ENCODE measurements around the gene ZNF335. TPM values are rescaled to one million over a fixed set of nuclear protein-coding genes. Genes with fewer than 3 reads are reported as not detected.

ZNF335 gene
- total and polyA plus RNA-seq, 2 of the 13 experiments (the other 11 are each of a cell fraction or from before 2014, with no cell fraction given): 9.7 to 13.7 TPM

DNA sequence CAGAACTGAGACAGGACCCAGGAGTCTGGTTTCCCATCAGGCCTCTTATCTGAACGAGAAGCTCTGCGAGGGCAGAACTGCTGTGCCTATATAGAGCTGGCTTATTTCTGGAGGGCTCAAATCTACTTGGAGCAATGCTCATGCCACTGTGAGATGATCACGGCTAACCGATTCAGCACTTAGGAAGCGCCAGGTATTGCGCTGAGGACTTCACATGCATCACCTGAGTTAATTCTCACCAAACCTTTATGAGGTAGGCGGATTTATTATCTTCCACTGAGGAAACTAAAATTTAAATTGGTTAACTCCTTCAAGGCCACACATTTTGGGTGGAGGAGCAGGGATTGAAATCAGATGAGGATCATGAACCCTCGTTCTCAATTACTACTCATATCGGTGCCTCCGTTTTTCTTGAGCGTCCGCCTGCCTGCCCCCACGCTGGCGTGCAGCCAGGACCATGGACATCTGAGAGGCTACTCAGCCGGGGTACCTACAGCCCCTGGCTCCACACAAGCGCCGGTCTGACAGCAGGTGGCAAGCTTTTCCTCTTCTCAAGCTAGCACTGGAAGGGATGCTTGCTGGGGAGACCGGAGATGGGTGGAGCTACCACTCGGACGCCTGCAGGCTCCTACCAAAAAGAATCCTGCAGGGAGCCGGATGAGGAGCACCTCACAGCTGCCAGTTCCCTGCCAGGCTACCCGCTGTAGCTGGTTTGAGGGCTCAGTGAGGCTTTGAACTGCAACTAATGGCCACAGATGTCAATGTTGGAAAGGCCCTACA lies 38.5 kb downstream of the ZNF335 start (continued):
- TF ChIP-seq, protein P1, sequence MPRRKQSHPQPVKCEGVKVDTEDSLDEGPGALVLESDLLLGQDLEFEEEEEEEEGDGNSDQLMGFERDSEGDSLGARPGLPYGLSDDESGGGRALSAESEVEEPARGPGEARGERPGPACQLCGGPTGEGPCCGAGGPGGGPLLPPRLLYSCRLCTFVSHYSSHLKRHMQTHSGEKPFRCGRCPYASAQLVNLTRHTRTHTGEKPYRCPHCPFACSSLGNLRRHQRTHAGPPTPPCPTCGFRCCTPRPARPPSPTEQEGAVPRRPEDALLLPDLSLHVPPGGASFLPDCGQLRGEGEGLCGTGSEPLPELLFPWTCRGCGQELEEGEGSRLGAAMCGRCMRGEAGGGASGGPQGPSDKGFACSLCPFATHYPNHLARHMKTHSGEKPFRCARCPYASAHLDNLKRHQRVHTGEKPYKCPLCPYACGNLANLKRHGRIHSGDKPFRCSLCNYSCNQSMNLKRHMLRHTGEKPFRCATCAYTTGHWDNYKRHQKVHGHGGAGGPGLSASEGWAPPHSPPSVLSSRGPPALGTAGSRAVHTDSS (CRISPR knock-in tag; conservative IDR thresholded peaks at IDR 0.05): no peak
- no peak for TF ChIP-seq ZNF543 (CRISPR knock-in tag; IDR thresholded peaks at IDR 0.05)
- TF ChIP-seq RAD51 (IDR thresholded peaks at IDR 0.05; ENCODE audit: borderline replicate concordance): no peak
- peak; percentile 38; the same call in 1 of the 2 replicates for TF ChIP-seq RARA (CRISPR knock-in tag; IDR thresholded peaks at IDR 0.05)
- no peak for TF ChIP-seq ZFP36 (IDR thresholded peaks at IDR 0.05; ENCODE audit: borderline replicate concordance, low read depth, low read length, partially characterized antibody)
- TF ChIP-seq SAFB2 (CRISPR knock-in tag; IDR thresholded peaks at IDR 0.05; ENCODE audit: borderline replicate concordance, low read depth): no peak
- TF ChIP-seq TBX3 (IDR thresholded peaks at IDR 0.05; ENCODE audit: borderline replicate concordance): no peak
- TF ChIP-seq ZNF136 (CRISPR knock-in tag; IDR thresholded peaks at IDR 0.05; ENCODE audit: low read depth): no peak
- TF ChIP-seq ATF1 (CRISPR knock-in tag; IDR thresholded peaks at IDR 0.05): no peak
- no peak for TF ChIP-seq ZKSCAN1 (IDR thresholded peaks at IDR 0.05; ENCODE audit: low read length)
- TF ChIP-seq, protein P2, sequence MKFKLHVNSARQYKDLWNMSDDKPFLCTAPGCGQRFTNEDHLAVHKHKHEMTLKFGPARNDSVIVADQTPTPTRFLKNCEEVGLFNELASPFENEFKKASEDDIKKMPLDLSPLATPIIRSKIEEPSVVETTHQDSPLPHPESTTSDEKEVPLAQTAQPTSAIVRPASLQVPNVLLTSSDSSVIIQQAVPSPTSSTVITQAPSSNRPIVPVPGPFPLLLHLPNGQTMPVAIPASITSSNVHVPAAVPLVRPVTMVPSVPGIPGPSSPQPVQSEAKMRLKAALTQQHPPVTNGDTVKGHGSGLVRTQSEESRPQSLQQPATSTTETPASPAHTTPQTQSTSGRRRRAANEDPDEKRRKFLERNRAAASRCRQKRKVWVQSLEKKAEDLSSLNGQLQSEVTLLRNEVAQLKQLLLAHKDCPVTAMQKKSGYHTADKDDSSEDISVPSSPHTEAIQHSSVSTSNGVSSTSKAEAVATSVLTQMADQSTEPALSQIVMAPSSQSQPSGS (CRISPR knock-in tag; IDR thresholded peaks at IDR 0.05): peak; percentile 58
- TF ChIP-seq SALL1 (CRISPR knock-in tag; IDR thresholded peaks at IDR 0.05): peak; percentile 85
- TF ChIP-seq, protein P3, sequence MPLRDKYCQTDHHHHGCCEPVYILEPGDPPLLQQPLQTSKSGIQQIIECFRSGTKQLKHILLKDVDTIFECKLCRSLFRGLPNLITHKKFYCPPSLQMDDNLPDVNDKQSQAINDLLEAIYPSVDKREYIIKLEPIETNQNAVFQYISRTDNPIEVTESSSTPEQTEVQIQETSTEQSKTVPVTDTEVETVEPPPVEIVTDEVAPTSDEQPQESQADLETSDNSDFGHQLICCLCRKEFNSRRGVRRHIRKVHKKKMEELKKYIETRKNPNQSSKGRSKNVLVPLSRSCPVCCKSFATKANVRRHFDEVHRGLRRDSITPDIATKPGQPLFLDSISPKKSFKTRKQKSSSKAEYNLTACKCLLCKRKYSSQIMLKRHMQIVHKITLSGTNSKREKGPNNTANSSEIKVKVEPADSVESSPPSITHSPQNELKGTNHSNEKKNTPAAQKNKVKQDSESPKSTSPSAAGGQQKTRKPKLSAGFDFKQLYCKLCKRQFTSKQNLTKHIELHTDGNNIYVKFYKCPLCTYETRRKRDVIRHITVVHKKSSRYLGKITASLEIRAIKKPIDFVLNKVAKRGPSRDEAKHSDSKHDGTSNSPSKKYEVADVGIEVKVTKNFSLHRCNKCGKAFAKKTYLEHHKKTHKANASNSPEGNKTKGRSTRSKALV (CRISPR knock-in tag; IDR thresholded peaks at IDR 0.05): no peak
- TF ChIP-seq, protein P4, sequence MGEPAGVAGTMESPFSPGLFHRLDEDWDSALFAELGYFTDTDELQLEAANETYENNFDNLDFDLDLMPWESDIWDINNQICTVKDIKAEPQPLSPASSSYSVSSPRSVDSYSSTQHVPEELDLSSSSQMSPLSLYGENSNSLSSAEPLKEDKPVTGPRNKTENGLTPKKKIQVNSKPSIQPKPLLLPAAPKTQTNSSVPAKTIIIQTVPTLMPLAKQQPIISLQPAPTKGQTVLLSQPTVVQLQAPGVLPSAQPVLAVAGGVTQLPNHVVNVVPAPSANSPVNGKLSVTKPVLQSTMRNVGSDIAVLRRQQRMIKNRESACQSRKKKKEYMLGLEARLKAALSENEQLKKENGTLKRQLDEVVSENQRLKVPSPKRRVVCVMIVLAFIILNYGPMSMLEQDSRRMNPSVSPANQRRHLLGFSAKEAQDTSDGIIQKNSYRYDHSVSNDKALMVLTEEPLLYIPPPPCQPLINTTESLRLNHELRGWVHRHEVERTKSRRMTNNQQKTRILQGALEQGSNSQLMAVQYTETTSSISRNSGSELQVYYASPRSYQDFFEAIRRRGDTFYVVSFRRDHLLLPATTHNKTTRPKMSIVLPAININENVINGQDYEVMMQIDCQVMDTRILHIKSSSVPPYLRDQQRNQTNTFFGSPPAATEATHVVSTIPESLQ (CRISPR knock-in tag; conservative IDR thresholded peaks at IDR 0.05): 0 out of 2 replicates have a peak, but pooled peaks have one; percentile 82
- 0 out of 2 replicates have a peak, but pooled peaks have one; percentile 17 for TF ChIP-seq ZNF180 (CRISPR knock-in tag; IDR thresholded peaks at IDR 0.05; ENCODE audit: borderline replicate concordance, low read depth)
- no peak for TF ChIP-seq ZNF335 (CRISPR knock-in tag; IDR thresholded peaks at IDR 0.05)
- no peak for TF ChIP-seq ZNF850 (CRISPR knock-in tag; conservative IDR thresholded peaks at IDR 0.05)
- TF ChIP-seq, protein P5, sequence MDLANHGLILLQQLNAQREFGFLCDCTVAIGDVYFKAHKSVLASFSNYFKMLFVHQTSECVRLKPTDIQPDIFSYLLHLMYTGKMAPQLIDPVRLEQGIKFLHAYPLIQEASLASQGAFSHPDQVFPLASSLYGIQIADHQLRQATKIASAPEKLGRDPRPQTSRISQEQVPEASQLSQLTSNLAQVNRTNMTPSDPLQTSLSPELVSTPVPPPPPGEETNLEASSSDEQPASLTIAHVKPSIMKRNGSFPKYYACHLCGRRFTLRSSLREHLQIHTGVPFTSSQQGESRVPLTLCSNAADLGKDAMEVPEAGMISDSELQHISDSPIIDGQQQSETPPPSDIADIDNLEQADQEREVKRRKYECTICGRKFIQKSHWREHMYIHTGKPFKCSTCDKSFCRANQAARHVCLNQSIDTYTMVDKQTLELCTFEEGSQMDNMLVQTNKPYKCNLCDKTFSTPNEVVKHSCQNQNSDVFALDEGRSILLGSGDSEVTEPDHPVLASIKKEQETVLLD (CRISPR knock-in tag; IDR thresholded peaks at IDR 0.05; ENCODE audit: low read depth): peak; percentile 46; the same call in 1 of the 2 replicates
- TF ChIP-seq, protein P6, sequence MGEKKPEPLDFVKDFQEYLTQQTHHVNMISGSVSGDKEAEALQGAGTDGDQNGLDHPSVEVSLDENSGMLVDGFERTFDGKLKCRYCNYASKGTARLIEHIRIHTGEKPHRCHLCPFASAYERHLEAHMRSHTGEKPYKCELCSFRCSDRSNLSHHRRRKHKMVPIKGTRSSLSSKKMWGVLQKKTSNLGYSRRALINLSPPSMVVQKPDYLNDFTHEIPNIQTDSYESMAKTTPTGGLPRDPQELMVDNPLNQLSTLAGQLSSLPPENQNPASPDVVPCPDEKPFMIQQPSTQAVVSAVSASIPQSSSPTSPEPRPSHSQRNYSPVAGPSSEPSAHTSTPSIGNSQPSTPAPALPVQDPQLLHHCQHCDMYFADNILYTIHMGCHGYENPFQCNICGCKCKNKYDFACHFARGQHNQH (CRISPR knock-in tag; IDR thresholded peaks at IDR 0.05): no peak; the same call in none of the 2 replicates
- no peak for TF ChIP-seq KLF13 (CRISPR knock-in tag; IDR thresholded peaks at IDR 0.05)

Data from HepG2 (cell line).